GM21423 (cell line): ENCODE data around the gene LAMB4.

Experiments
- ATAC-seq: cut with Tn5 transposase; IDR thresholded peaks from one replicate; pipeline ENCODE4 v1.9.1; 2021; ENCODE audit warnings: mild to moderate bottlenecking, moderate library complexity; ENCODE audit not compliant: unreplicated experiment

Gene LAMB4

DNA sequence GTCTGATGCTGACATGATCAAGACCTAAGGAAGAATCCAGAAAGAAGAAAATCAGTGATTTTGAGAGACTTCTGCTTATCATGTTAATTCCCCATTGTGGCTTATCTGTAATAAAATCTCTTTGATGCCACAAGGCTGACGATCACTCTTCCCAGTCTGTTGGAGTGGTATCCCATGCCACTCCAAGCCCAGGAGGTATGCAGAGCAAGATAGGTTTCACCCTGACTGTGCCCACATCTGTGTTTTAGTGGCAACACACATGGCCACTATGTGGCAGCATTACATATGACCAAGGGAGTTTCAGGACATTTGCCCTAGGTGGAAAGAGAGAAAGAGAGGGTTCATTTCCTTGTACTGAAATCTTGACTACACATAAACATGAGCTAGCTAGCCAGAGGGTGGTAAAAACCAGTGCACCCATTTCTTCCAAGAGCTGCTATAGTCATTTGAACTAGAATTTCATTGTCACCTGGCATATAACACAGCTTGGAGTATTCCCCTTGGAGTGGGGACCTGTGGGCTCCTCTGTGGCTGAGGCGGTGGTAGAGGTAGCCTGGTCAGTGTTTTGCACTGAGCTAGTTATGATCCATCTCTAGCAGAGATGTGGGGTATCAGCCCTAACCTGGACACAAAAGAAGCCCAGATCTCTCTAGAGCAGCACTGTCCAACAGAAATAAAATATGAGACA is 20.8 kb downstream of the LAMB4 start:
- ATAC-seq, result peak; percentile 57

DNA sequence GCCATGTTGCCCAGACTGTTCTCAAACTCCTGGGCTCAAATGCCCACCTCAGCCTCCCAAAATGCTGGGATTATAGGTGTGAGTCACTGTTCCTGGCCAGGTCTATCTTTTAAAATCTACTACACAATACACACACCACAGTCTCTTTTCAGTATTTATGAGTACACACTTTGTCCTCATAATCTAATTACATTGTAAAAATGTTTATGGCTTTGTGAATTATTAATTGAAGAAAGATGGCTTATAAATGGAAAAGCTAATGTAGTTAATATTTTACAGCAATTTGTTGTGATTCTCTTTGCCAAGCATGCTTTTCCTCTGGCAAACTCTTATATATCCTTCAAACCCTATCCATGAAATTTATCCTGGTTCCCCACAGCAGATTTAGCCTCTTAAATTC is 22.0 kb downstream of the LAMB4 start:
- ATAC-seq, result no peak

DNA sequence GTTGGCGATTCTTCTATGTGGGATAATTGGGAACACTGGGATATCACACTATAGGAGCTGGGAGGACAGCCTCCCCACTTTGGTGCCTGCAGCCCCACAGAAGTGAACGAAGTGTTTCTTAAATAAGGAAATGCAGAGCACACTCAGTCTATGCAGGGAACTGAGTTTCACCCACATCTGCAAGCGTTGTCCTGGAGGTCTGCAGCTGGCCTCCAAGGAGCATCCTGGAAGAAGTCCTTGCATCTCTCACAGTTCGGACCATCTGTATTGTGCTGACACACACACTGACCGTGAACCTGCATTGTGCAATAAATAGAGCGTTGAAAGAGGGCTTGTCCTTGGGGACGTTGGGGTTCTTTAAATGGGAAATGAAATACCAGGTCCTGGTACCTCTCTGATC is 25.8 kb downstream of the LAMB4 start:
- no peak for ATAC-seq

DNA sequence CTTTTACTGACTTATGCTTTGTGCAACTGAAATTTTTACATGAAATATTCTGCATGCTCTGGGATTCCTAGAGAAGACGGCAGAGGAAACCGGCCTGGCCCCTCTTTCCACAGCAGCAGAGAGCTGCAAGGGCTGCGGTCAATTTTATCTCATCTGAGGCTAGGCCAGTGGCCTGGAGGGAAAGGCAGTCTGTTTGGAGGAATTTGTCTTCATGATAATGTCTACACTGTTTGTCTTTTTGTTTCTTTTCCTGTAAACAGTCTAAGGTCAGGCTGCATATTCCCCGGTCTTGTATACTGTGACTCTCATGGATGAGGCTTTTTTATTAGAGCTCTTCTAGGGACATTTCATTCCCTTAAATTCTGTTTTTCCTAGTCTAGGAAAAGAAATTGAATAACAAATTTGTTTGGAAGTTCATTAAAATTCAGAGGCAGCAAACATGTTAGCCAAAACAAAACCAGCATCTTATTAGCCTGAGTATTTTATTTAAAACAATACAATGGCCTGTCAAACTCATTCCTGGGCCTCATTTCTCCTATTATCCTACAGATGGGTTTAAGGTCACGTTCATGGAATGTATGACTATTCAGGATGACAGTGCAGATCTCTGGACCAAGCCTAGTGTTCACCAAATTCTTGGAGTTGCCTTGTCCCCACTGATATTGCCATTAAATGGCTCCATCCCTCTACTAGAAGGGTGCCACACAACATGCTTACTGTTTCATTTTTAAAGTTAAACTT is 26.4 kb downstream of the LAMB4 start:
- no peak for ATAC-seq

GRCh38 chr7:108102671-108103312 is 27.4 kb downstream of the LAMB4 start:
- no peak for ATAC-seq

GRCh38 chr7:108101759-108102158 is 28.4 kb downstream of the LAMB4 start:
- ATAC-seq, result no peak

- ATAC-seq, result no peak
Observed at GRCh38 chr7:108099713-108100112, 30.4 kb downstream of the LAMB4 start.

DNA sequence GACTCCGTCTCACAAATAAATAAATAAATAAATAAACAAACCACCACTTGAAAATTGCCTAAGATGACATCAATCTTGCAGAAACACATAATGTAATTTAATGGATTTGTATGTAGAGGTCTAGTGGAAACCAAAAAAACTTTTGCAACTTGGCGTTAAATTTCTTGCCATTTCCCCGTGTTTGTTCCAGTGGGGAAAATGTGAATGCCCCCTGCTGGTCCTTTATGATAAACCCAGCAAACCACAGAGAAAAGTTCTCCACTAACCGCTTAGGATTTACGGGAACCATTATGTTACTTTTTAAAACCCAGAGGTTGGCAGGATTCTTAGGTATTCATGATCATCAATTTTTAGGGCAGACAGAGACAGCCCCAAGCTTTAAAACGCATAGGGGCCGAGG is 32.5 kb downstream of the LAMB4 start:
- ATAC-seq, result no peak

- ATAC-seq, result no peak
Observed at GRCh38 chr7:108096996-108097395, 33.2 kb downstream of the LAMB4 start.

- peak; percentile 80 for ATAC-seq
Observed at GRCh38 chr7:108094933-108095710, 35.0 kb downstream of the LAMB4 start.

GRCh38 chr7:108094346-108094745 is 35.8 kb downstream of the LAMB4 start:
- ATAC-seq, result no peak

DNA sequence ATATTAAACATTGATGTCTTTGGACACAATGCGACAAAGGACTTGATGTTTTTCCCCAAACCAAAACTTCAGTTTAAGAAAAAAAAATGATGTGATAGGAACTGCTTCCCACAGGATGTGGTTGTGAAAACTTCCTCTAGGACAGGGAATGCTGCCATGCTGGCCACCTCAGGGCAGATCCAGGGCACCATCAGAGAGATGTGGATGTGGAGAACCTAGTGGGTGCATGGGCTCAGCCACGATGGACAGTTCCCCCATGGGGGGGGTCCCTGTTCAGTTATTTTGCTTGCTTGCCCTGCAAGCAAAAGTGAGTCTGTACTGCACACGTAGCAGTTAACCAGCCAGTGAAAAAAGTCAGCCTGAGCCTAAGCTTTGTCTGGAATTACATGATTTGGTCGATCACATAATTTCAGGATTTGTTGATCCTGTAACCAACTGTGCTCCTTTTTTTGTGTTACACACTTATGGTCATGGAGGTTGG is 36.3 kb downstream of the LAMB4 start:
- no peak for ATAC-seq

- ATAC-seq, result no peak
Observed at GRCh38 chr7:108093341-108093740, 36.8 kb downstream of the LAMB4 start.

DNA sequence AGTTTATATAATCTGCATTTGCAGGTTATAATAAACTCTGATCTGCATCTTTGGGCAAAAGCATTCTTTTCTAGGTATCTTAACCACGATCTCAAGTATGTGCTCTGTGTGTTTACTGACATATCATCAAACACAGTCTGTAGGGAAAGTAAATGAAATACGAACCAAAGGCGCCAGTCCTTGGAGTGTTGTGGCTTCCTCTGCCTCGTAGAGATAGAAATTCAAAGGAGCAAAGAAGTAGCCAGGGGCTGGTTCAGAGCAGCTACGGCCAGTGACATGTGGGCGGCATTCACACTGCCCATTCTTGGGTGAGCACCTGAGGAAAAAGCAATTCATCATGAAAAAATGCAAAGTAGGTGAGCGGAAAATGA is 38.7 kb downstream of the LAMB4 start:
- ATAC-seq, result no peak

DNA sequence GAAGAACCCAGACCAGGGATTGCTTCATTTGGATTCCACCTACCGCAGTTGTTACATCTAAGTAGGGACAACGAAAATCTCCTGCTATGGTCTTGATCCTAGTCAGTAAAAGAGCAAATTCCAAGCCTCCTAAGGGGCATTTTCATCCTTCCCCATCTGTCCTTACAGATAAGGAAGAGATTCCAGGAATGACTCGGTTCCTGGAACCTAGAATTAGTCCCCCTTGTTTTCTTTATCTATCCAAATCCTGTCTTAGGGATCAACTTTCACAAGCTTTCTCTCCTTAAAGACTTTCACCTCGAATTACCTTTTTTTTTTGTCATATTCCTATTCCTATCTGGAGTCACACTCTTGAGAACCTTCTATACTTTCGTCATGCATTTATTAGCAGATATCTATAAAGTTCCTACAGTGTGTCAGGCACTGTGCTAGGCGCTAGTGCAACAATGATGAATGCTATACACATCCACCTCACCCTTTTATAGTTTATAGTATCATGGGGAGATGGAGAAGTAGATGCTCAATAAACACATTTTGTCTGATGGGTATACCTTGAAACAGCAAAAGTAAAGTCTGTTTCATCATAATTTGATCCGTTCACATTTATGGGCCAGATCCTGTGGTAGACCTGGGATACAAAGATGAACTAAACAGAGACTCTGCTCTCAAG is 39.2 kb downstream of the LAMB4 start:
- no peak for ATAC-seq

GRCh38 chr7:108089381-108089780 is 40.8 kb downstream of the LAMB4 start:
- ATAC-seq, result no peak

- no peak for ATAC-seq
Observed at GRCh38 chr7:108088729-108089128, 41.4 kb downstream of the LAMB4 start.

DNA sequence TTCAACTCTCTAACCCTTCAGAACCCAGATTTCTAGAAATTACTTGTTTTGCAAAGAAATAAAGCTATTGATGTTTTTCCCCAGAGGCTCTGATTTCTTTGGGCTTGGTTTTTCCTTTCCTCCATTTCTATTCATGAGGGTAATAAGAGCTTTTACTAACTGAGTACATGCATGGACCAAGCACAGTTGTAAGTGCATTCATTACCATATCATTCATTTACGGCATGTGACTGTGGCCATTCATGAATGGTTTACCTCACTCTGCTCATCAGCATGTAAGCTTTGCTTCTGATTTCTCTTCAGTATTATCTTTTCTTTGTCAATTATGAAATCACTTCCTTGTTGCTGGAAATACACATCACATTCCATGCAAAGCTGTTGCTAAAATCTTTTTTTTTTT is 42.4 kb downstream of the LAMB4 start:
- no peak for ATAC-seq

DNA sequence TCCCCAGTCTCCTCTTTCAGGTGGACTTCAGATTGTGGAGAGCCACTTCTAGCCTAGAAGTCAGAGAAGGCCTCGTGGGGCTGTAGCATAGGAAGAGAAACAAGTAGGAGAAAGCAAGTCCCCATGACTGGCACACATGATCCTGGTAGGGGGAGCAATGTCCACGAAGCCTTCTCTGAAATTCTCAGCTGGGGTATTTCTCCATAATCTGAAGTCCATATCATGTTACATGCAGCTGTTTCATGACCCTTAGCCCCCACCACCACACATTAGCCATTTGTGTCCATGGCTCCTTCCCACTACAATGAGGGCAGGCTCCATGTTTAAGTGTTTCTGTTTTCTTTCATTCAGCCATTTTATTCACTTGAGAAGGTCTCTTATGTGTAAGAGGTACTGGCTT is 43.2 kb downstream of the LAMB4 start:
- no peak for ATAC-seq

- ATAC-seq, result no peak
Observed at GRCh38 chr7:108086546-108086945, 43.6 kb downstream of the LAMB4 start.

DNA sequence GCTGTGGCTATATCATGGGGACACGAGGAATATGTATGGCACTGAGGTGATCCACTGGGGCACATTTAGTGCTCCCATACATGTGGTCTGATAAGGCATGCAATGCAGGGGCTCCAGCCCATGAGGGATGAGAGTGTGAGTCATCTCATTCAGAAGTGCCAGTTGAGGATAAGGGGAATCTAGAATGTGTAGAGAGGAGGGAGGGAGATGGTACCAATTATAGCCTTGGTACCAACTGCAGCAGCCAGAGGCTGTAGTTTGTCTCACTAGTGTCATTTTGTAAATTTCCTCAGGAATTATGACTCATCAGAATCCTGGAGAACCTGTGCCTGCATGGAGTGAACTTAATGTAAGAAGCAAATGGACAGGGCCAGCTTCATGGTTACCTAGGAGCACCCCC is 46.2 kb downstream of the LAMB4 start:
- no peak for ATAC-seq
